ENCODE results near the gene FAM3A.

FAM3A gene

GRCh38 chrX:154532690-154533089 is 16.7 kb upstream of the FAM3A start:
- DNase-seq = no peak

GRCh38 chrX:154531626-154532025 is 15.6 kb upstream of the FAM3A start:
- no peak for DNase-seq

GRCh38 chrX:154530286-154530685 is 14.3 kb upstream of the FAM3A start:
- no peak for DNase-seq

- DNase-seq = no peak
Observed at GRCh38 chrX:154529206-154529612, 13.2 kb upstream of the FAM3A start.

- DNase-seq = peak; percentile 41
Observed at GRCh38 chrX:154526901-154527675, 11.1 kb upstream of the FAM3A start.

- DNase-seq = no peak
Observed at GRCh38 chrX:154525606-154526490, 9.8 kb upstream of the FAM3A start.

- DNase-seq = no peak
Observed at GRCh38 chrX:154519389-154519788, 3.4 kb upstream of the FAM3A start.

- DNase-seq = no peak
Observed at GRCh38 chrX:154517101-154517781, 1.2 kb upstream of the FAM3A start.

- DNase-seq = no peak
Observed at GRCh38 chrX:154516656-154517100, 646 bp upstream of the FAM3A start.

- DNase-seq = no peak
Observed at GRCh38 chrX:154515090-154515965, 704 bp downstream of the FAM3A start.

- no peak for DNase-seq
Observed at GRCh38 chrX:154513716-154514115, 2.3 kb downstream of the FAM3A start.

- DNase-seq = no peak
Observed at GRCh38 chrX:154512879-154513553, 3.0 kb downstream of the FAM3A start.

- DNase-seq = no peak
Observed at GRCh38 chrX:154511761-154512160, 4.3 kb downstream of the FAM3A start.

- DNase-seq = no peak
Observed at GRCh38 chrX:154509455-154509854, 6.6 kb downstream of the FAM3A start.

GRCh38 chrX:154508384-154508745 is 7.7 kb downstream of the FAM3A start:
- DNase-seq = no peak

- DNase-seq = no peak
Observed at GRCh38 chrX:154507673-154508383, 8.2 kb downstream of the FAM3A start.

GRCh38 chrX:154506483-154507332 is 9.3 kb downstream of the FAM3A start:
- DNase-seq = no peak

GRCh38 chrX:154505734-154506133 is 10.3 kb downstream of the FAM3A start:
- DNase-seq = no peak

- DNase-seq = no peak
Observed at GRCh38 chrX:154502989-154503388, 13.0 kb downstream of the FAM3A start.

GRCh38 chrX:154502098-154502497 is 13.9 kb downstream of the FAM3A start:
- no peak for DNase-seq
